NCI-H1436 (cell line): ENCODE data around the gene ZNF496.
"Not testable (repeated sequence)": the region's sequence is repeated elsewhere in the genome, so short reads cannot be mapped to it uniquely, and the experiment has no call there.

Source experiments
- DNase-seq: peaks from one replicate; lab custom pipeline; 2025; lab: John Stamatoyannopoulos, UW

The ZNF496 gene

GRCh38 chr1:247359559-247359958 lies 27.9 kb upstream of the ZNF496 start:
- DNase-seq, result no peak

GRCh38 chr1:247358920-247359319 lies 27.3 kb upstream of the ZNF496 start:
- DNase-seq, result no peak

GRCh38 chr1:247357781-247358211 lies 26.1 kb upstream of the ZNF496 start:
- DNase-seq, result no peak

GRCh38 chr1:247357052-247357780 lies 25.5 kb upstream of the ZNF496 start:
- DNase-seq, result no peak

- DNase-seq, result not testable (repeated sequence)
Observed at GRCh38 chr1:247355160-247355559, 23.5 kb upstream of the ZNF496 start.

GRCh38 chr1:247352175-247352574 lies 20.5 kb upstream of the ZNF496 start:
- no peak for DNase-seq

GRCh38 chr1:247350587-247350986 lies 18.9 kb upstream of the ZNF496 start:
- no peak for DNase-seq

- DNase-seq, result no peak
Observed at GRCh38 chr1:247347477-247348222, 16.0 kb upstream of the ZNF496 start.

GRCh38 chr1:247345881-247346280 lies 14.2 kb upstream of the ZNF496 start:
- DNase-seq, result no peak

GRCh38 chr1:247343801-247344200 lies 12.1 kb upstream of the ZNF496 start:
- DNase-seq, result no peak

GRCh38 chr1:247338723-247339275 lies 7.1 kb upstream of the ZNF496 start:
- DNase-seq, result no peak

GRCh38 chr1:247337961-247338360 lies 6.3 kb upstream of the ZNF496 start:
- no peak for DNase-seq

- DNase-seq, result no peak
Observed at GRCh38 chr1:247337250-247337746, 5.6 kb upstream of the ZNF496 start.

- no peak for DNase-seq
Observed at GRCh38 chr1:247336390-247336789, 4.7 kb upstream of the ZNF496 start.

- DNase-seq, result no peak
Observed at GRCh38 chr1:247335882-247336281, 4.2 kb upstream of the ZNF496 start.

GRCh38 chr1:247334378-247335133 lies 2.9 kb upstream of the ZNF496 start:
- DNase-seq, result no peak

- no peak for DNase-seq
Observed at GRCh38 chr1:247332623-247333361, 1.1 kb upstream of the ZNF496 start.

- DNase-seq, result peak; percentile 27
Observed at GRCh38 chr1:247332215-247332622, 552 bp upstream of the ZNF496 start.

- DNase-seq, result peak; percentile 85
Observed at GRCh38 chr1:247331172-247331524, 519 bp downstream of the ZNF496 start.

- no peak for DNase-seq
Observed at GRCh38 chr1:247330548-247331171, 1.0 kb downstream of the ZNF496 start.

GRCh38 chr1:247329097-247329617 lies 2.5 kb downstream of the ZNF496 start:
- no peak for DNase-seq
